ENCODE data around the gene MAML1.

Gene MAML1

GRCh38 chr5:179777456-179777855, 44.8 kb downstream of the MAML1 start:
- Histone ChIP-seq H3K36me3 (ENCODE audit: insufficient read depth, low read length) (peaks cover 82% of the 10 kb centered on the region), H3K79me2 (ENCODE audit: insufficient read depth, low read length) (no peaks in the 10 kb centered on the region)
- no peak for ATAC-seq (ENCODE audit: insufficient read depth, low read depth)

GRCh38 chr5:179777909-179778308, 45.3 kb downstream of the MAML1 start:
- H3K36me3 ChIP-seq (ENCODE audit: insufficient read depth, low read length) = peaks cover 78% of the 10 kb centered on the region
- H3K9me3 ChIP-seq (ENCODE audit: insufficient read depth, low read length, severe bottlenecking) = no peaks in the 10 kb centered on the region
- DNase-seq (no peak), ATAC-seq (ENCODE audit: insufficient read depth, low read depth) (no peak)
- no peaks in the 10 kb centered on the region for H3K4me1 ChIP-seq (ENCODE audit: insufficient read depth, low read length)
- no peak overlapping the region for H3K4me2 ChIP-seq (ENCODE audit: insufficient read depth, low read length)
- no peak for TF ChIP-seq EZH2 (IDR thresholded peaks at IDR 0.05; ENCODE audit: borderline replicate concordance, low read depth, low read length, severe bottlenecking)
- no peak for TF ChIP-seq CTCF (IDR thresholded peaks at IDR 0.05; ENCODE audit: borderline replicate concordance, extremely low read depth, low read length, poor library complexity, severe bottlenecking)
- no peak overlapping the region for H3K4me3 ChIP-seq (ENCODE audit: low read depth in 1 of 2, low read length in 2 of 2)
- no peak overlapping the region for H3K9ac ChIP-seq (ENCODE audit: low read depth, low read length)
- H3K27ac ChIP-seq (ENCODE audit: low read length) = no peak overlapping the region
- H4K20me1 ChIP-seq (ENCODE audit: insufficient read depth, low read length) = peaks cover 21% of the 10 kb centered on the region
- no peak overlapping the region for H2AFZ ChIP-seq (ENCODE audit: low read depth, low read length)
- no peaks in the 10 kb centered on the region for H3K27me3 ChIP-seq (ENCODE audit: insufficient read depth, low read length, poor library complexity)
- H3K79me2 ChIP-seq (ENCODE audit: insufficient read depth, low read length) = no peaks in the 10 kb centered on the region

More at GRCh38 chr5:179777456-179777855, 44.8 kb downstream of the MAML1 start:
- H3K4me3 ChIP-seq (ENCODE audit: low read depth in 1 of 2, low read length in 2 of 2) = no peak overlapping the region
- H3K9ac ChIP-seq (ENCODE audit: low read depth, low read length) = no peak overlapping the region
- no peaks in the 10 kb centered on the region for H3K27me3 ChIP-seq (ENCODE audit: insufficient read depth, low read length, poor library complexity)
- H3K9me3 ChIP-seq (ENCODE audit: insufficient read depth, low read length, severe bottlenecking) = no peaks in the 10 kb centered on the region
- H2AFZ ChIP-seq (ENCODE audit: low read depth, low read length) = no peak overlapping the region
- TF ChIP-seq CTCF (IDR thresholded peaks at IDR 0.05; ENCODE audit: borderline replicate concordance, extremely low read depth, low read length, poor library complexity, severe bottlenecking) (no peak), EZH2 (IDR thresholded peaks at IDR 0.05; ENCODE audit: borderline replicate concordance, low read depth, low read length, severe bottlenecking) (no peak)
- peaks cover 21% of the 10 kb centered on the region for H4K20me1 ChIP-seq (ENCODE audit: insufficient read depth, low read length)
- no peak overlapping the region for H3K27ac ChIP-seq (ENCODE audit: low read length)
- no peak overlapping the region for H3K4me2 ChIP-seq (ENCODE audit: insufficient read depth, low read length)
- no peaks in the 10 kb centered on the region for H3K4me1 ChIP-seq (ENCODE audit: insufficient read depth, low read length)
- DNase-seq = no peak

DNA sequence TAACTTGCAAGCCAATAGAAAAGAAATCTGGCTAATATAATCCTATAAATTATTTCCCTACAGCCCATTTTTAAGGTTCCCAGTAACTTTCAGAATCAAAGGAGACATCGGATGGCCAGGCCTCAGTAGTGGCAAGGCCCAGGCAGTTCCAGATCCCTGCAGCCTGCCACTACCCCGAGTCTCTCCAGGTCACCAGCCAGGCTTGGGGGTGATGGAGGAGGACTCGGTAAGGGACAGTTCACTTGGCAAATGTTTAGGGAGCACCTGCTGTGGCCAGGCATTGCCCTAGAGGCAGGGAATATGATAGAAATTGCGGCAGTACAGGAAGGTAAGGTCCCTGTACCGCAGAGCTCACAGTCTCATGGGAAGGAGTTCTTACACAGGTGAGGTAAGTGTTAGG, 46.0 kb downstream of the MAML1 start:
- peaks cover 21% of the 10 kb centered on the region for H4K20me1 ChIP-seq (ENCODE audit: insufficient read depth, low read length)
- no peaks in the 10 kb centered on the region for H3K27me3 ChIP-seq (ENCODE audit: insufficient read depth, low read length, poor library complexity)
- H3K4me2 ChIP-seq (ENCODE audit: insufficient read depth, low read length) = no peak overlapping the region
- no peaks in the 10 kb centered on the region for H3K9me3 ChIP-seq (ENCODE audit: insufficient read depth, low read length, severe bottlenecking)
- no peak overlapping the region for H3K9ac ChIP-seq (ENCODE audit: low read depth, low read length)
- H3K4me1 ChIP-seq (ENCODE audit: insufficient read depth, low read length) = no peaks in the 10 kb centered on the region
- DNase-seq (no peak), ATAC-seq (ENCODE audit: insufficient read depth, low read depth) (no peak; the same call in 2 of the 3 replicates)
- TF ChIP-seq CTCF (IDR thresholded peaks at IDR 0.05; ENCODE audit: borderline replicate concordance, extremely low read depth, low read length, poor library complexity, severe bottlenecking) (no peak), EZH2 (IDR thresholded peaks at IDR 0.05; ENCODE audit: borderline replicate concordance, low read depth, low read length, severe bottlenecking) (no peak)
- H3K36me3 ChIP-seq (ENCODE audit: insufficient read depth, low read length) = peaks cover 71% of the 10 kb centered on the region
- no peak overlapping the region for H3K4me3 ChIP-seq (ENCODE audit: low read depth in 1 of 2, low read length in 2 of 2)
- H2AFZ ChIP-seq (ENCODE audit: low read depth, low read length) = no peak overlapping the region
- H3K27ac ChIP-seq (ENCODE audit: low read length) = no peak overlapping the region
- H3K79me2 ChIP-seq (ENCODE audit: insufficient read depth, low read length) = no peaks in the 10 kb centered on the region

- H3K79me2 ChIP-seq (ENCODE audit: insufficient read depth, low read length) = no peaks in the 10 kb centered on the region
- no peak overlapping the region for H3K4me2 ChIP-seq (ENCODE audit: insufficient read depth, low read length)
- H3K36me3 ChIP-seq (ENCODE audit: insufficient read depth, low read length) = peaks cover 59% of the 10 kb centered on the region
- no peaks in the 10 kb centered on the region for H3K9me3 ChIP-seq (ENCODE audit: insufficient read depth, low read length, severe bottlenecking)
- ATAC-seq (ENCODE audit: insufficient read depth, low read depth) = no peak
- DNase-seq = no peak
- H3K27me3 ChIP-seq (ENCODE audit: insufficient read depth, low read length, poor library complexity) = no peaks in the 10 kb centered on the region
- H3K4me1 ChIP-seq (ENCODE audit: insufficient read depth, low read length) = no peaks in the 10 kb centered on the region
- peaks cover 17% of the 10 kb centered on the region for H4K20me1 ChIP-seq (ENCODE audit: insufficient read depth, low read length)
- TF ChIP-seq EZH2 (IDR thresholded peaks at IDR 0.05; ENCODE audit: borderline replicate concordance, low read depth, low read length, severe bottlenecking) (no peak), CTCF (IDR thresholded peaks at IDR 0.05; ENCODE audit: borderline replicate concordance, extremely low read depth, low read length, poor library complexity, severe bottlenecking) (no peak)
- no peak overlapping the region for H3K9ac ChIP-seq (ENCODE audit: low read depth, low read length)
- no peak overlapping the region for H3K27ac ChIP-seq (ENCODE audit: low read length)
- H3K4me3 ChIP-seq (ENCODE audit: low read depth in 1 of 2, low read length in 2 of 2) = no peak overlapping the region
- no peak overlapping the region for H2AFZ ChIP-seq (ENCODE audit: low read depth, low read length)
These were observed 47.2 kb downstream of the MAML1 start for GRCh38 chr5:179779826-179780225.
